HG03520 (cell line): ENCODE results near the gene ZNF333.
A peak's percentile ranks its signal among the peaks of the same experiment; 100 is the strongest.

ENCODE experiments used
- ATAC-seq: cut with Tn5 transposase; IDR thresholded peaks from one replicate; pipeline ENCODE4 v1.9.1; 2021; ENCODE audit warnings: mild to moderate bottlenecking, moderate library complexity; ENCODE audit not compliant: unreplicated experiment

The ZNF333 gene

DNA sequence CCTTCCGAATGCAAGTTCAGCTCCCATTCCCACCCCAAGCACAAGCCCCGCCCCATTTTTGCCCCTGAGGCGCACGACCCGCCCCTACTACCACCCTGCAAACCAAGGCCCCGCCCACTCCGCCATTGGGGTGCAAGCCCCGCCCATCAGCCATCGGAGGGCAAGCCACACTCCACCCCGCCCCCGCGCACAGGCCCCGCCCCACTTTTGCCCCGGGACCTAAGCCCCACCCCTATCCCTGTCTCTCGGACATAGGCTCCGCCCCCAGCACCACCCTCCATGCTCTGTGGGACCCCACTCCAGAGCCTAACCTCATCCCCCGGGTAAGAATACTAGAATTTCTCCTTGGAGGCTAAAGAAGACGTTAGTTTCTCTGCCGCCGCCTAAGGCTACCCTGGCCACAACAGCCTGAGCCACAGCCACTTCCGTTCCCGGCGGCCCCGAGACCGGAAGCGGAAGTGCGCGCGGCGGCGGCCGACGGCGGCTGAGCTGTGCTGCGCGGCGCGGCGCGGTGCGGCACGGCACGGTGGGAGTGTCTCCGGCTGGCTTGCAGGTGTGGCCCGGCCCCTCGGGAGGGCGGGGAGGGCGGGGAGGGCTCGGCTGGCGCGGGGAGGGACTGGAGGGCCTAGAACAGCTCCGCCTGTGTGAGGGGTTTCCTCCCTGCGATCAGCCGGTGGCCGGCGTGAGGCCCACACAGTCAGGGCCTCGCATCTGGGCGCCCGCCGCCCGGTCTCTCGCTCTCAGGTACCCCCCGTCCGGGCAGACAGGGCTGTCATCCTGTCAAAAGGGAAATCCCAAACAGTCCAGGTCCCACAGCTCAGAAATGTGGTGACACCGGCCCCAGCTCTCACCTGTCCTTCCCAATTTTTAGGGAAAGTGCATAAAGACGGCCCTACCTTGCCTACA lies at the start of gene ZNF333:
Gene ZNF333 (plus strand): TSS at position 451 of the 906 bp plus-strand sequence. CDS start 3,444 bp downstream, outside the sequence.
- peak; percentile 84 for ATAC-seq

GRCh38 chr19:14648506-14648905 lies 41.3 kb upstream of the ZNF333 start:
- no peak for ATAC-seq

- ATAC-seq = no peak
These were observed 40.8 kb upstream of the ZNF333 start for GRCh38 chr19:14649020-14649419.

- ATAC-seq = no peak
These were observed 39.7 kb upstream of the ZNF333 start for GRCh38 chr19:14650161-14650560.

DNA sequence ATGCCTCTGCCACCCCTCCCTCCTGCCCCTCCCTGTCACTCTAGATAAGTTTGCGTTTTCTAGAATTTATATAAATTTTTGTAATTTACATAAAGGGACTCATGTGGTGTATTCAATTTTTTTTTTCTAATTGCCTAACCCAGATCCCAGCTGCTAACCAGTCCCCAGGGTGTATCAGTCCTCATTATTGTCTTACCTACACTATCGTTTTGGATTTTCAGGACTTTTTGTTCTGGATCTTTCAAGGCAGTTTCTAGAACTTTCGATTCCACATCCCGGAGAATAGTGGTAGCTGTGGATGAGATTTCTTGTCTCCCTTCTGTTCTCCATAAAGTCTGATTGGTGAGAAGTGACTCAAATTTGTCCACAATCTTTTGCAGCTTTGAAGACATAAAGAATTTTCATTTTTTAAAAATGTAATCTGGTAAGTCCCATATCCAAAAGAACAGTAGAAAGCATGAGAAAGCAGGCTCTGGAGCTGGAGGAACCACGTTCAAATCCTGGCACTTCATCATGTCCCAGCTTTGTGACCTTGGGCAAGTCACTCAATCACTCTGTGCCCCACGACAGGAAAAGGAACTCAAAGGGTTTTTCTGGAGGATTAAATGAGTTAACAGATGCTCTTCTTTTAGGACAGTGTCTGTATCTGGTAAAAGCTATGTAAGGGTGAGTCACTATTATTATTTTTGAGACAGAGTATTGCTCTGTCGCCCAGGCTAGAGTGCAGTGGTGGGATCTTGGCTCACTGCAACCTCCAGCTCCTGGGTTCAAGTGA lies 34.9 kb upstream of the ZNF333 start:
- ATAC-seq = no peak

DNA sequence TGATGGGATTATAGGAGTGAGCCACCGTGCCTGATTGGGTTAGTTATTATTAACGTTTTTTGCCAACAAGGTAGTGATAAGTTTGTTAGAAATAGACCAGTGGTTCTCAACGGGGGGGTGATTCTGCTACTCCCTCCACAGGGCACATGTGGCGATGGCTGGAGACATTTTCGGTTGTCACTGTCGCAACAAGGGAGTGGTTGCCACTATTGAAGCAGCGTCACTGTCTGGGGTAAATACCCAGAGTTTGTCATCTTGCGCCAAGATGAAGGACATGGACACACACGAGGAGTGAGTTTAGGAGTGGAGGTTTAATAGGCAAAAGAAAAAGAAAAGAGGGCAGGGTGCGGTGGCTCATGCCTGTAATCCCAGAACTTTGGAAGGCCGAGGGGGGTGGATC lies 34.1 kb upstream of the ZNF333 start:
- no peak for ATAC-seq

- no peak for ATAC-seq
These were observed 29.9 kb upstream of the ZNF333 start for GRCh38 chr19:14659874-14660489.

- no peak for ATAC-seq
These were observed 28.4 kb upstream of the ZNF333 start for GRCh38 chr19:14661372-14661924.

- ATAC-seq = no peak
These were observed 19.9 kb upstream of the ZNF333 start for GRCh38 chr19:14669940-14670339.

DNA sequence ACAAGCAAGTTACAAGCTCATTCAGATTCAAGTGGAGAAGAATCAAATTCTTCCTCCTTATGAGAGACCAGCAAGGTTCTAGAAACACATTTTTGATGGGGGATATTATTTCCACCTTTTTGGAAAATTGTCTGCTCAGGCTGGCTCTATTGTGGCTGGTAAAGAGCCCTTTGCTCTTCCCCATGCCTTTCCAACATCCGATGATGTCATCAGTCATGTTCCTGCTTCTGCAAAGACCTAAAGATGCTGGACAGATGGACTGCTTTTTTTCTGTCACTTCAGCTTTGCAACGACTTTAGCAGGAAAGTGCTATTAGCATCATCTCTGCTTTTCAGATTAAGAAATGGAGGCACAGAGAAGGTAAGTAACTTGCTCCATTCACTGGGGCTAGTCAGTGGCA lies 19.4 kb upstream of the ZNF333 start:
- no peak for ATAC-seq

DNA sequence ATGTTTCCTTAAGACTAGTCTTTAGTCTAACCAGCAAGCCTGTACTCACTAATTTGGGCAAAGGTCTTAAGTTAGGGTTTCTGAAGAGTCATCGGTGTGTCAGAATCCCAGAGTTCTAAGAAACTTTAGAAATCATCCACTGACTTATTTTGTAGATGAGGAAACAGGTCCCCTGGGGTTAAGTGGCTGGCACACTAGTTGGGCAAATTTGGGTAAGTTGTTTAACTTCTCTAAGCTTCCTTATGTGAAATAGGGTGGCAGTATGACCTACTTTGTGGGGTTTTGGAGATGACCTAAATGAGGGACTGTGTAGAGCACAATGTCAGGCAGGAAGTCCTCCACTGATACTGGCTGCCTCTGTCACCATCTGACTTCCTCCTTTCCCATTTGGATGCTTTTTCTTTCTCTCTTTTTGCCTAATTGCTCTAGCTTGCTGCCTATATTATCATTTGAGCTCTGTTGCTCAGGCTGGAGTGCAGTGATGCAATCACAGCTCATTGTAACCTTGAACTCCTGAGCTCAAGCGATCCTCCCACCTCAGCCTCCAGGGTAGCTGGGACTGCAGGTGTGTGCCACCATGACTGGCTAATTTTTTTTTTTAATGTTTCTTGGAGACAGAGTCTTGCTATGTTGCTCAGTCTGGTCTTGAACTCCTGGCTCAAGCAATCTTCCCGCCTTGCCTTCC lies 17.5 kb upstream of the ZNF333 start:
- no peak for ATAC-seq

DNA sequence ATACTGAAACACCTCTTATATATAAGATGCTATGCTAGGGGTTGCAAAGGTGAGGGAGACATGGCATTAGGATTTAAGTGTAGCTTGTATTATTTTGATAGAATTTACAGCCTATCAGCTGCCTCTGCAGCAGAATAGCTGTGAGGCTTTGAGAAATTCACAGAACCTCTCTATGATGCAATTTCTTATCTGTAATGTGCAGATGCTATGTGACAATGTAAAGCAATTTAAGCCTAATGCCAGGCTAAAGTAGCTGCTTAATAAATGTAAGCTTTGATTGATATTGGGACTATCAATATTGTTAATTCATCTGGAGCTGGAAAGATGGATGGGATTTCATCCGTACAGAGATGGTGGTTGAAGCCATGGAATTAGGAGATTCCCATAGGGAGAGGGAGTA lies 16.8 kb upstream of the ZNF333 start:
- ATAC-seq = no peak

GRCh38 chr19:14674764-14675163 lies 15.1 kb upstream of the ZNF333 start, which contains the start of gene ADGRE3:
Gene ADGRE3, minus strand, starts transcription at chr19:14674844. Its CDS starts 74 bp downstream, at chr19:14674770.
- no peak for ATAC-seq

DNA sequence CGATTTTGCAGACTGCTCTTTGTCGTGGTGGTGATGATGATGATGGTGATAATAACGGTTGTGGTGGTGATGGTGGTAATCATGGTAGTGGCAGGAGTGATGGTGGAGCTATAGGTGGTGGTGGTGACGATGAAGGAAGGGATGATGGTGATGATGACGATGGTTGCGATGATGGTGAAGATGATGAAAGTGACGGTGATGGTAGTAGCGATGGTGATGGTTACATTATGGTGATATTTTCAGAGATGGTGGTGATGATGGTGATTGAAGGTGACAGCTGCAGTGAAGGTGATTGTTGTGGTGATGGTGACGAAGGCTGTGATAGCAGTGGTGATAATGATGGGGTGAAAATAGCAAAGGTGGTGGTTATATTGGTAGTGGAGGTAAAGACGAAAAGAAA lies 13.1 kb upstream of the ZNF333 start:
- no peak for ATAC-seq

GRCh38 chr19:14677464-14677863 lies 12.4 kb upstream of the ZNF333 start:
- no peak for ATAC-seq

GRCh38 chr19:14678199-14678598 lies 11.6 kb upstream of the ZNF333 start:
- ATAC-seq = no peak

- ATAC-seq = no peak
These were observed 7.8 kb upstream of the ZNF333 start for GRCh38 chr19:14682084-14682483.

- ATAC-seq = no peak
These were observed 6.4 kb upstream of the ZNF333 start for GRCh38 chr19:14683439-14683838.

- ATAC-seq = no peak
These were observed 3.4 kb upstream of the ZNF333 start for GRCh38 chr19:14686411-14686810.

GRCh38 chr19:14694641-14695266 lies 4.9 kb downstream of the ZNF333 start:
- ATAC-seq = no peak
